GM12801 (cell line): ENCODE data around the gene ECEL1.

ENCODE experiments used
- CTCF ChIP-seq: IDR thresholded peaks from one replicate; pipeline ENCODE4 v1.5.1; 2011; ENCODE audit warnings: control low read depth; ENCODE audit not compliant: insufficient read length; ENCODE audit errors: extremely low read depth

ECEL1 gene

GRCh38 chr2:232465061-232465460, 22.6 kb downstream of the ECEL1 start:
- TF ChIP-seq CTCF = no peak

GRCh38 chr2:232464544-232464885, 23.1 kb downstream of the ECEL1 start:
- TF ChIP-seq CTCF = no peak

GRCh38 chr2:232463701-232464543, 23.7 kb downstream of the ECEL1 start:
- TF ChIP-seq CTCF = no peak

- no peak for TF ChIP-seq CTCF
These were observed 27.5 kb downstream of the ECEL1 start for GRCh38 chr2:232460171-232460570.

- TF ChIP-seq CTCF = no peak
These were observed 28.1 kb downstream of the ECEL1 start for GRCh38 chr2:232459419-232460035.

GRCh38 chr2:232458661-232459418, 28.8 kb downstream of the ECEL1 start:
- TF ChIP-seq CTCF = no peak

GRCh38 chr2:232458051-232458660, 29.5 kb downstream of the ECEL1 start:
- no peak for TF ChIP-seq CTCF
